ENCODE measurements around the gene ZSWIM3.
A peak's percentile ranks its signal among the peaks of the same experiment; 100 is the strongest.

ZSWIM3 gene

DNA sequence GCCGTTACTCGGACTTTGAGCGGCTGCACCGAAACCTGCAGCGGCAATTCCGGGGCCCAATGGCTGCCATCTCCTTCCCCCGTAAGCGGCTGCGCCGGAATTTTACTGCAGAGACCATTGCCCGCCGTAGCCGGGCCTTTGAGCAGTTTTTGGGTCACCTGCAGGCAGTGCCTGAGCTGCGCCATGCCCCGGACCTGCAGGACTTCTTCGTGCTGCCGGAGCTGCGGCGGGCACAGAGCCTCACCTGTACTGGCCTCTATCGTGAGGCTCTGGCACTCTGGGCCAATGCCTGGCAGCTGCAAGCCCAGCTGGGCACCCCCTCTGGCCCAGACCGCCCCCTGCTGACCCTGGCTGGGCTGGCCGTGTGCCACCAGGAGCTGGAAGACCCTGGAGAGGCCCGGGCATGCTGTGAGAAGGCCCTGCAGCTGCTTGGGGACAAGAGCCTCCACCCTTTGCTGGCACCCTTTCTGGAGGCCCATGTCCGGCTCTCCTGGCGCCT, 16.7 kb upstream of the ZSWIM3 start:
- no peak overlapping the region for H3K27ac ChIP-seq
- no peak for TF ChIP-seq ZFX (IDR thresholded peaks at IDR 0.05; ENCODE audit: borderline replicate concordance)
- TF ChIP-seq, protein P1, sequence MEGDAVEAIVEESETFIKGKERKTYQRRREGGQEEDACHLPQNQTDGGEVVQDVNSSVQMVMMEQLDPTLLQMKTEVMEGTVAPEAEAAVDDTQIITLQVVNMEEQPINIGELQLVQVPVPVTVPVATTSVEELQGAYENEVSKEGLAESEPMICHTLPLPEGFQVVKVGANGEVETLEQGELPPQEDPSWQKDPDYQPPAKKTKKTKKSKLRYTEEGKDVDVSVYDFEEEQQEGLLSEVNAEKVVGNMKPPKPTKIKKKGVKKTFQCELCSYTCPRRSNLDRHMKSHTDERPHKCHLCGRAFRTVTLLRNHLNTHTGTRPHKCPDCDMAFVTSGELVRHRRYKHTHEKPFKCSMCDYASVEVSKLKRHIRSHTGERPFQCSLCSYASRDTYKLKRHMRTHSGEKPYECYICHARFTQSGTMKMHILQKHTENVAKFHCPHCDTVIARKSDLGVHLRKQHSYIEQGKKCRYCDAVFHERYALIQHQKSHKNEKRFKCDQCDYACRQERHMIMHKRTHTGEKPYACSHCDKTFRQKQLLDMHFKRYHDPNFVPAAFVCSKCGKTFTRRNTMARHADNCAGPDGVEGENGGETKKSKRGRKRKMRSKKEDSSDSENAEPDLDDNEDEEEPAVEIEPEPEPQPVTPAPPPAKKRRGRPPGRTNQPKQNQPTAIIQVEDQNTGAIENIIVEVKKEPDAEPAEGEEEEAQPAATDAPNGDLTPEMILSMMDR (IDR thresholded peaks at IDR 0.05) = no peak

DNA sequence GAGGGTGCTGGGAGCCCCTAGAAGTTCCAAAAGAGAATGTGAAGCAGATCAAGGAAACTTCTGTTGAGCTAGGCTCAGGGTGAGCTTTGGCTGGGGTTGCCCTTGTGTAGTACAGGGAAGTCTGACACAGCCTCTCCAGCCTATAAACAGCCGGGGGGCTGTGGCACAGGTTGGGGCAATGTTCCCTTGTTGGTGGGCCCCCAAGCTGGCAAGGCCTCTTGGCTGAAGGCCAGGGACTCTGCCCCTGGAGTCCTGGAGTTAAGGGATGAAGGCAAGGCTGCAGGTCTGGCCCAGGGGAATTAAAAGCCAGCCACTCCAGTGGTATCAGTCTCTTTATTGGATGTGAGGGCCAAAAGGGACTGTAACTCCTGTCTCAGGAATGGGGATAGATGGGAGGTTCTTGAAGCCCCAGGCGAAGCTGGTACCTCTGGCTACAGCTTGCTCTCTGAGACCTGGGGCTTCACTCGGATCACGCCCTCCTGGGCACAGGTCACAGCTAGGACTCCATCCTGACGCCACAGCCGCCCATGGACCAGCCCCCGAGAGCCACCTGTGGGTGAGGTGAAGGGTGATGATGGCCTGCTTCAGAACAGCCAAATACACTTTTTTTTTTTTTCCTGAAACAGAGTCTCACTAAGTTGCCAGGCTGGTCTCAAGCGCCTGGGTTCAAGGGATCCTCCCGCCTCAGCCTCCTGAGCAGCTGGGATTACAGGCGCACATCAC, 15.8 kb upstream of the ZSWIM3 start:
- TF ChIP-seq, protein P1 (IDR thresholded peaks at IDR 0.05) = no peak
- no peak for TF ChIP-seq ZFX (IDR thresholded peaks at IDR 0.05; ENCODE audit: borderline replicate concordance)
- H3K27ac ChIP-seq = no peak overlapping the region

DNA sequence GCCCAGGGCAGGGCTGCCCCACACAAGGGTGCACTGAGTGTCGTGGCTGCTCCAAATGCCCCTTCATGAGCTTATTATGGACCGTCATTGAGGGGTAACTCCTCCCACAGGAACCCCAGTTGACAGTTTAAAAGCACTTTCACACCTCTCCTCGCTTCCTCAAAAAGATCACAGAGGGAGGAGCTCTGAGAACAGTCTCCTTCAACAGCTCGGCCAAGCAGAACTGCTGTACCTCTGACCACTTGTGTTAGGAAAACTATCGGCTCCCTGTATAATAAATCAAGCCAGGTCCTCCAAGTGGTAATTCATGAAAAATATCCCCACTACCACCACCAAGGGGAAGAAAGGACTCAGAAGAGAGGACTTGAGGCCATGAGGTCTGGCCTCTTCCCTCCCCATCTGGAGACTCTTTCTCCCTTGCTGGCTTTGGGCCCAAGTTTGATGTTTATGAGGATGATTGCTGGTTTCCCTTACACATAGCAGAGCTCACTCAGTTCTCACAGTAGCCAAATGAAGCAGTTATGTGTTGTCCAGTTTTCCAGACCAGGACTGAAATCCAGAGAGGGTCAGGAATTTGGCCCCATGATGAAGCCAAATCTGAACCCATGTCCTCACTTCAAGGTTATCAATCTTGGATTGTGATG, 15.1 kb upstream of the ZSWIM3 start:
- TF ChIP-seq, protein P1 (IDR thresholded peaks at IDR 0.05) = no peak
- TF ChIP-seq ZFX (IDR thresholded peaks at IDR 0.05; ENCODE audit: borderline replicate concordance) = no peak
- H3K27ac ChIP-seq = no peak overlapping the region

DNA sequence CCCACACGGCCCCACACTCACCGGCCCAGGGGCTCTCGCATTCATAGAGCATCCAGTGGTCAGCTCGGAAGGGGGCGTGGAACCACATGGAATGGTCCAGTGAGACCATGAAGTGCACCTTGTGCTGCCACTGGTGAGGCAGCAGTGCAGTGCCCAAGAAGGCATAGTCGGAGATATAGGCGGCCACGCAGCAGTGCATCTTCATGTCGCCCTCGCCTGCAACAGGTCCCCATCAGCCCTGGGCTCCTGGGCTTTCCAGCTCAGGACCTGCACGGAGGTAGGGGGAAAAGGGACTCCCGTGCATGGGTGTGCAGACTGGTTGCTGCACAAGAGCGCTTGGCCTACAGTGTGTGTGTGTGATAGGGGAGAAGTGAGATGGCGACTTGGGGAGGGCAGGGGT, 13.9 kb upstream of the ZSWIM3 start:
- H3K27ac ChIP-seq = no peak overlapping the region
- TF ChIP-seq ZFX (IDR thresholded peaks at IDR 0.05; ENCODE audit: borderline replicate concordance) = no peak
- TF ChIP-seq, protein P1 (IDR thresholded peaks at IDR 0.05) = no peak

DNA sequence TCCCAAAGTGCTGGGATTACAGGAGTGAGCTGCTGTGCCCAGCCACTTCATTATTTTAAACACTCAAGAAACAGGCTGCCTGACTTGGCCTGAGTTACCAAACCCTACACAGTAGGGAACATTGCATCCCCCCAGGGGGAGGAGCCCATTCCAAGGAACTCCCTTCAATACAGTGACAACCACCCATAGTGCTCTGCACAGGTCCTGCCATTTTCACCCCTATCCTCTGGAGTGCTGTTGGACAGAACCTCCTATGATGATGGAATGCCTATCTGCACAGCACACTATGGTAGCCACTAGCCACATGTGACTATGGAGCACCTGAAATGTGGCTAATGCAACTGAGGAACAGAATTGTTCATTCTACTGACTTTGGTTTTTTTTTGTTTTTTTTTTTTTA, 12.0 kb upstream of the ZSWIM3 start:
- H3K27ac ChIP-seq = no peak overlapping the region
- TF ChIP-seq, protein P1 (IDR thresholded peaks at IDR 0.05) = no peak
- TF ChIP-seq ZFX (IDR thresholded peaks at IDR 0.05; ENCODE audit: borderline replicate concordance) = no peak

DNA sequence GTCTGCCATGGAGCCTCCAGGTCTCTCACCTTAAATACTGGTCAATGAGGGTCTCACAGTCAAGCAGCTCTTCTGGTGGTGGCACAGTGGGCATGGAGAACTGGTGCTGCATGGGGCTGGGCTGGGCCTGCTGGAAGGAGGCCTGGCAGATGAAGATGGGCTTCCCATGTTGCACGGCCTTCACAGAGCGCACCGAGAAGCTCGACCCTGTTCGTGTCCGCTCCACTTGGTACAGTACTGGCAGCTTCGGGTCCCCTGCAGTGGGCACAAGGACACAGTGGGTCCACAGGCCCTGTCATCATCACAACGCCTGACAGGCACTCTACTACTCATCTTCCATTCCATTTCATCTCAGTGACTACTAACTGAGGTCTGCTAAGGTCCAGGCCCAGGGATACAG, 9.0 kb upstream of the ZSWIM3 start:
- TF ChIP-seq ZFX (IDR thresholded peaks at IDR 0.05; ENCODE audit: borderline replicate concordance) = no peak
- TF ChIP-seq, protein P1 (IDR thresholded peaks at IDR 0.05) = no peak
- H3K27ac ChIP-seq = peak overlapping the region; percentile 42

DNA sequence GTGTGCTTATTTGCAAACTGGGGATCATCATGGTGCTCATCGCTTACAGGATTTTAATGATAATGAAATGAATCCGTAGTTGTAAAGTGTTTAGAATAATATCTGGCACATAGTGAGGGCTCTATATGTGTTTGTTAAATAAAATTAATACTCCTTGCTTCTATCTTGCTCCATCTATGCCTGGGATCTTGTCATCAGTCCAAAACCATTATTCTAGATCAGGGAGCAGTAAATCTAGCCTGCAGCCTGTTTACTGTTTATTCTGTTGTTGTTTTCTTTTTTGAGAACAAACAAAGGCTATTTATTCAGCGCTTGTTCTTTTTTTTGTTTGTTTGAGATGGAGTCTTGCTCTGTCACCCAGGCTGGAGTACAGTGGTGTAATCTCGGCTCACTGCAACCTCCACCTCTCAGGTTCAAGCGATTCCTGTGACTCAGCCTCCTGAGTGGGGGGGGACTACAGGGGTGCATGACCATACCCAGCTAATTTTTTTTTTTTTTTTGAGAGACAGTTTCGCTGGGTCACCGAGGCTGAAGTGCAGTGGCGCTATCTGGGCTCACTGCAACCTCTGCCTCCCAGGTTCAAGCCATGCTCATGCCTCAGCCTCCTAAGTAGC, 8.3 kb upstream of the ZSWIM3 start:
- peak overlapping the region; percentile 42 for H3K27ac ChIP-seq
- no peak for TF ChIP-seq ZFX (IDR thresholded peaks at IDR 0.05; ENCODE audit: borderline replicate concordance)
- TF ChIP-seq, protein P1 (IDR thresholded peaks at IDR 0.05) = no peak

All from 22Rv1 (cell line).